ENCODE data around the gene KIAA1958.

Gene KIAA1958

DNA sequence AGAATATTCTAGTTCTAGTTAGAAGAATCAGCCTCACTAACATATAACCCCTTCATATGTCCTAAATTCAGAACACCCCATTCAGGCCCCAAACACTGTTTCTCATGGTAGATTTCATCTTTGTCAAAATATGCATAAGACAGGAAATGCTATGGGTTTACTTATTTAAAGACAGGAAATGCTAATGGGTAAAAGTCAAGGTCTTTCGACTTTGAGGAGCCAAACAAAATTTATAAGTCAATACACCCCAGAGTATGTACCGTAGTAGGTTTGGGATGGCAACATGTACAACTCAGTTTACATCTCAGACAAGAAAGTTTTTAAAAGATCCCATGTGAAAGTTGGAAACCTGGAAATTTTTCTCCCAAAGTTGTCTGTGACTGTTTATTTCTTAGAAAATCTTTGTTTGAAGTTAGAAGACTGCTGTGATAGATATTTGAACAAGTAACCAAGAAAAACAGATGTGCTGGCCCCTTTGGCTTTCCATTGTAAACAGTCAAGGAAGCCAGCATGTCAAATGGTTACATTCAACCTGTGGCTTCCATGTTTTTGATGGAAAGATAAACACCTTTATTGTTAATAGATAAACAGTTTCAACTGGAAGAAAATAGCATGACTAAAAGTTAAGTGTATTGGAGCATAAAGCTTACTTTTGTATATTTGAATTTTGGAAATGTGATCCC, 129.1 kb downstream of the KIAA1958 start:
- no peak for DNase-seq

- no peak for DNase-seq
Observed at GRCh38 chr9:112617371-112617770, 130.7 kb downstream of the KIAA1958 start.

DNA sequence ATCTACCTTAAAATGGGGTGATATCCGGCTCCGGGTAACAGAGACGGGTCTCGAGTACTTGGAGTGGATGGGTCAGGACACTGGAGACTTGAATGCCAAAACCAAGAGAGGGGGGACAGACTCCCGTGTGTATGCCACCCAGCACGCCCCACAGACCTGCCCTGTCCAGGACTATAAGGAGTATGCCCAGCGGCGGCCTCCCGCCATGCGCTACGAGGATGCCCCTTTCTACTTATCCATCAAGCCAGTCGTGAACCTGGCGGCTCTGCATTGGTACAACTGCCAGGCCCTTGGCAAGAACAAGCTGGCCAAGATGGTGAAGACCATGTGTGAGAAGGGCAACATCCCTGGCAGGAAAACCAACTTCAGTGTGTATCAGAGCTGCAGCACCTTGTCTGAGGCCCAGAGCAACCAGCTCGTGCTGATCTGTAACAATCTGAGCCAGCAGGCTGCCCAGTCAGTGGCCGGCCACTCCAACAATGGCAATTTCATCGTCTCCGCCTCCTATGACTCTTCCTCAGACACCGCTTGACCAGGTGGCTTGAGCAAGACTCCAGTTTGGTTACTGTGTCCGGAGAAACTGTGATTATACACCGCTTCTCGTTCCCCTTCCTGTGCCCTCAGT, 131.9 kb downstream of the KIAA1958 start:
- DNase-seq, result no peak

- DNase-seq, result no peak
Observed at GRCh38 chr9:112620388-112620787, 133.8 kb downstream of the KIAA1958 start.

DNA sequence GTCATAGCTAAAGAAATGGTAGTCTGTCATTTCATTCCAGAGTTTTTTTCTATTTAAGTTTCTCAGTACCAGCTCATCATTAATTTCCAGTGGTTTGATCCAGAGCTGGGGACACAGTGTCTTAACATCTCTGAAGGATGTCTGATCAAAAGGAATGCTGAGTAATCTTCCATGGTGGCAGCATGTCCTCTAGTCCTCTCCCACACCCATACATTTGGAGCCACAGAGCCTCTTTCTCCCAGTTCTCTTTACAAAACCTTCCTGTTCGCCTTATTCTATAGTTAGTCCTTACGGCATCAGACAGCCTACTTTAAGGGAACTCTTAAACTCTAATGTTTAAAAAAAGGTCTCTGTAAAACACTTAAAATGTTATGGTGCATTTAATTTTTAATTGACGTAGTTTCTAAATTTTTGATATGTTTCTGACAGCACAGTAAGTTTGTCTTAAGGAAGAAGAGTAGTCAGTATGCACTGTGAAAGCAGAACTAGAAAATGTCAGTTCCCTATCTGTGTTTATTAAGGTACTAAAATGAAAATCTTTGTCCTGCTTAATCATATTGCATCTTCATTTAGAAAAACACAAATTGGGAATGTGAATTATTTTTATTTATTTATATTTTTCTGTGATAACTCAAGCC, 134.5 kb downstream of the KIAA1958 start:
- no peak for DNase-seq

DNA sequence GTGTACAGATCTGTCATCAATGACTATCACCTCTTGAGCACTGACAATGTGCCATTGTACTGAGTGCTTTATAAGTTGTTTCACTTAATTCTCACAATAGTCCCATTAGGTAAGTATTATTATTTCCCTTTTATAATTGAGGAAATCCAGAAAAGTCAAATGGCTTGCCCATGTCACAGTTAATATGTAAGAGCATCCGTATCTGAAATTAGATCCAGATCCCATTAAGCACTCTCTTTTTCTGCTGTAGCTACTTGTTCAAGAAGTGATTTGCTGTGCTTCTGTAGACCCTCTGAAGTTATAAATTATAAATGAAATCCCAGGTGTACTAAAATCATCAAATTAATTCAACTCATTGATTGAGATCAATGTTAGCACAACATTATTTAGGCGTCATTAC, 136.6 kb downstream of the KIAA1958 start:
- no peak for DNase-seq

DNA sequence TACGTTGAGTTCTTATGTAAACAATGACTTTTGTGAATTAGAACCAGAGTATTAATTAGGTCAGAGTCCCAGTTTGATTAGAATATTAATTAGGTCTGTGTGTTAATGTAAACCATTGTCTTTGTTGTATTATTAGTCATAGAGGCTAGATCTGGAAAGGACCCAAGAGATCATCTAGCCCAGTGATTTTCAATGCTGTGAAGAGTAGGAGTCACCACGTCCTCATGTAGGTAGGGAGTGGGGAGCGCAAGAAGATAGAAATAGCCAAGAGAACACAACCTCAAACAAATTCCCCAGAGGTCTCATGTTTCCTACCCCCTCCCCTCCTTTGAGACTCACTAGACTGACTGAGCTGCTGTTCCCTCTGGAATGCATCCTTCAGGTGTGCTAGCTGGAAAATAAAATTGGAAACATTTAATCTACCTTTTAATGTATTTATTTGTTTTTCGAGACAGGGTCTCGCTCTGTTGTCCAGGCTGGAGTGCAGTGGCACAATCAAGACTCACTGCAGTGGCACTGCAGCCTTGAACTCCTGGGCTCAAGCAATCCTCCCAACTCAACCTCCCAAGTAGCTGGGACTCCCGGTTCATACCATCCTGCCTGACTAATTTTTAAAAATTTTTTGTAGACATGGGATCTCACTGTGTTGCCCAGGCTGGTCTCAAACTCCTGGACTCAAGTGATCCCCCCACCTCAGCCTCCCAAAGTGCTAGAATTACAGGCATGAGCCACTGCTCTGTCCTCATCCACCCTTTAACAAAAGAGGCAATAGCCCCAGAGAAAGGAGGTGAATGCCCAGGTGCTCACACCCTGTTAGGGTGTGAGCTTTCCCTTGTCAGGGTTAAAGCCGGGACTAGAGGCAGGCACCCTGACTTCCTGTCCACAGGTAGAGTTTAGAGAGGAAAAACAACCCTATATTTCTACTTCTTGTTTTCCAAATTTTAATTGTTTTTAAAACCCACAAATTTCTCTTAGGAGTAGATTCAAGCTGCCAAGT, 138.4 kb downstream of the KIAA1958 start:
- no peak for DNase-seq

DNA sequence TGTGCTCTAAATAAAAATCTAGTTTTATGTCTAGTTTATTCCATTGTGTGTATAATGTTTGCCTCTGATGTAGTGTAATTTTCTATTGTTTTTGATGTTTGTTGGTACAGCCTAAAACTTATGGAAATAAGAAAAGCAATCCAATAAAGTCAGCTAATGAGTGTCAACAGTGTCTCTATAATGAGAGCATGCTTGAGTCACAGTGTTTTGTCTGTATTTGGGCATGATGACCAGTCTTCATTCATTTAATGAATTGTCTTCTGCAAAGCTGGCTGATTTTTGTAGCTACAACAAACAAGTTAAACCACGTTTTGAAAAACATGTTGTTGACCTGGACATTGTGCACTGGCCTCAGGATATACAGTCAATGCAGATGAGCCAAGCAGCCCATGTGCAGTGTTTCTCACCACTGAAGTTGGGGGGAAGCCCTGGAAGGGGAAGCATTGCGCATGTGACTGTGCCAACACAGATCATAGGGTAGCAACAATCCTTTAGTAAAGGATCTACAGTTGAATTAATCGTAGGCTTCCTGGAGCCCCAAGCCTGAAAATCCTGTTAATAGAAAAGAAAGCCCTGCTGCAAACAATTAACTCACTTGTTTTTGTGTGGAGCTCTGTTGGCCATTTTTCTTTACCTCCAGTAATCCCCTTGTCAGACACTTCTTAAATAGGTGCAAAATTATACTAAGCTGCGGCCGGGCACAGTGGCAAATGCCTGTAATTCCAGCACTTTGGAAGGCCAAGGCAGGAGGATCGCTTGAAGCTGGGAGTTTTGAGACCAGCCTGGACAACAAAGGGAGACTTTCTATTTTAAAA, 143.3 kb downstream of the KIAA1958 start:
- no peak for DNase-seq

DNA sequence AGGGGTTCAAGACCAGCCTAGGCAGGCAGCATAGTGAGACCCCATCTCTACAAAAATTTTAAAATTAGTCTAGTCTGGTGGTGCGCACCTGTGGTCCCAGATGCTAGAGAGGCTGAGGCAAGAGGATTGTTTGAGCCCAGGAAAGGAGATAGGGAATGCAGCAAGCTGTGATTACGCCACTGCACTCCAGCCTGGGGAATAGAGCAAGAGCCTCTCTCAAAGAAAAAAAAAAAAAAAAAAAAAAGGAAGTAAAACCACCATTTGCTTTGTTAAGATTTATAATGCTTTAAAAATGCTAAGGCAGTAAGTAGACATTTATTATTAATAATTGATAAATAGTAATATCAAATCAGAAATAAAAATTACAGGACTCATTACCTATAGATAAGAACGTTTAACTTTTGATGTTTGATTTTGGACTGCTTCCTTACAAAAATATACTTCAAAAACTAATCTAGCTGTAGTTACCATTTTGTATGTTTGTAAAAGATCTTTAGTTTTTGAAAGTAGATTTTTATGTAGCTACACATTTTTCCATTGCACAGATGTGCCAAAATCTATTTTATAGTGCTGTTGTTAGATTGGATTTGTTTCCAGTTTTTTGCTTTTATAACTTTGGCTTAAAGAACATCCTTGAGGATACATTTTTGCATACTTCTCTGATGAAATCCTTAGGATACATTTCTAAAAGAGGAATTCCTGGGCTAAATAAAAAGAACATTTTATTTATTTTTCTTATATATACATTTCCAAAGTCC, 144.9 kb downstream of the KIAA1958 start:
- DNase-seq, result no peak

GRCh38 chr9:112640311-112640710, 153.7 kb downstream of the KIAA1958 start:
- DNase-seq, result no peak

- DNase-seq, result no peak
Observed at GRCh38 chr9:112642126-112642525, 155.5 kb downstream of the KIAA1958 start.

DNA sequence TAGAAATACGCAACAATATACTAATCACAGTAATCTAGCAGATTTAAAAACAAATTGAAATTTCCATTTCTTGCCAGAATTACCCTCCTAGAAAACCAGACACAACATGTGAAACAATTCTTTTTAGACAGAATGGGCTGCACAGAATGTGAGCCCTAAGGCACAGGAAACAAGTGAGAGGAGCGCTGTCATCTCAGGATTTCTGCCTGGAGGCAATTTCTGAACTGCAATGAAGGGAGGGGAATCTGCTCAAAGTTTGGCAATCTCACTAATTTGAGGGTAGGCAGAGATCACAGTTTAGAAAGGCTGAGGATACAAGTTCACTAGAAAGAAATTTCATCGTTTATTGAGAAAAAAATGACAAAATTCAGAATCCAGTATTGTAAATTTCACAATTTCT, 161.0 kb downstream of the KIAA1958 start:
- no peak for DNase-seq

DNA sequence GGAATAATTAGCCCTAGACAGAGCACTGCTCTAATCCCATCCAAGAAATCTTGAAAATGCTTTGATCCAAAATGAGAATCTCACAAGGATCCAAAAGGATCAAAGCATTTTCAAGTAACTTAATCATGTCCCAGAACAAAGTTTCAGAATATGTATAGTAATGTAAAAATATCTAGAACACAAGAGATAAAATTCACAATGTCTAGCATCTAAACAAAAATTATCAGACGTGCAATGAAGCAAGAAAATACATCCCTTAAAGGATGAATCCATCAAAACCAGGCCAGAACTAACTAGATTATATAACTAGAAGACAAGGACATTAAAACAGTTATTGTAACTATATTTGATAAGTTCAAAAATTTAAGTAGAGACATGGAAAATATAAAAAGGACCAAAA, 162.0 kb downstream of the KIAA1958 start:
- no peak for DNase-seq

DNA sequence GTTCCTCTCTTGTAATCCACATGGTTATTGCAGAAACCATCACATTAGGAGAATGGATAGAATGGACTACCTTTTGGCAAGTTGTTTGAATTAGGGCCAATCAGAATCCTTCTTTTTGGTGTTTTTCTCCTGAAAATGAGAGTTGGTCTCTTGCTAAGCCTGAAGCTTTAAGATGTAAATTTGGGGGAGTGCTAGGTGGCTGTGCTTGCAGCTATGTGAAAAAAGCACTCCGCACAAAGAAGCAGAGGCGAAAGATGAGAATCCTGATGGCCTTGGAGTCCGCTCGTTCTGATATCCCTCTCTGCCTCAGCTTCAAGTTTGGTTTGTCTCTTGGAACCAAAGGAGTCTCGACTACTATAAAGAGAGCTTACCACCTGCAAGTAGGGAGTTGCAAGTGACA, 167.7 kb downstream of the KIAA1958 start:
- DNase-seq, result no peak

DNA sequence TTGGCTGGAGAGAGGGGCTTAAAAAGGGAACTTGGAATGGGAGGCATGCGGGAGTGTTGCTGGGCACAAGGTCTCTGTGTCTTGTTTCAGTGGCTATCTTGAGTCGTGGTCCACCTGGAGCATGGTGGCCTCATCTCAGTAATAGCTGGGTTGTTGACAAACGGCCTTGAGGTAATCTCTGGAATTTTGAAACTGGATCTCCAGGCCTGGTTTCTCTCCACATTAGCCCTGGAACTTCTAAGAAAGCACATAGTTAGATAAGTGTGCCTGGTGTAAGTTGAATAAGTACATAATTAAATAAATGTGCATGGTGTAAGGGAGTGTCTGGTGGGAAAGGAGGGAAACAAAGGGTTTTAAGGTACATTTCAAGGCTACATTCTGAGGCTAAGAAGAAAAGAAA, 169.0 kb downstream of the KIAA1958 start:
- DNase-seq, result no peak

DNA sequence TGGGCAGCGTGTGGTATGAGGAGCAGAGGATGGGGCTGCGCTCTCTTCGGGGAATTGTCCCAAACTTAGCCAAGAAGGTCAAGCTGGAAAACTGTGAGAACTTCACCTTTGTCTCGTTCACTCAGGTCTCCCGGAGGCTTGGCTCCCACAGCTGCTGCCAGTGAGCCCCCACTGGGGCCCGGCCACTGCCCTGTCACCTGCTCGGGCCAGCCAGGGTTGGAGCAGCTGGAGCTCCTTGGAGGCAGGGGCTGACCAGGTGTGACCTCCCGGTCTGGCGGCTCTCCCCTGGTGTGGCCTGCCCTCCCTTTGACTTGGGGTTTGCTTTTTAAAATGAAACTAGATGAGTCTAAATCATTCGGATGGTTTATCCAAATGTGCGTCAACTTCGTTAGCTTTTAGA, 173.3 kb downstream of the KIAA1958 start:
- DNase-seq, result no peak

DNA sequence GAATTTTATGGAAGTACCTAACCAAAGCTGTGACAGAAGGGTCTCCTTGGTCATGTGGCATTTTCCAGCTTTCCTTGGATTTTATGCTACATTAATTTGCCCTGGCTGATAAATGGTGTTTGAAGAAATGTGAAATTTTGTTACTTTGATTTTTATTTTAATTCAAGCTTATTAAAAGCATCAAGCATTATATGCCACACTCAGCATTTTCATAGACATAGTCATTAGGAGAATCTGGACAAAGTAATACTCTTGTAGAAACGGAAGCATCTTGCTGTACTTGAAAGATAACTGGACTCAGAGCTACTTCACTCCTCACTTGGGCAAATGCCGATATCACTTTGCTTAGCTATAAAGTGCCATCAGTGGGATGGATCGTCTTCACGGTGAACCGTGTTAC, 177.1 kb downstream of the KIAA1958 start:
- no peak for DNase-seq

- DNase-seq, result no peak
Observed at GRCh38 chr9:112664531-112664930, 177.9 kb downstream of the KIAA1958 start.

- DNase-seq, result no peak
Observed at GRCh38 chr9:112665347-112665746, 178.7 kb downstream of the KIAA1958 start.

- DNase-seq, result no peak
Observed at GRCh38 chr9:112669326-112669725, 182.7 kb downstream of the KIAA1958 start.

GRCh38 chr9:112670991-112671625, 184.5 kb downstream of the KIAA1958 start:
- DNase-seq, result no peak

Measured in stimulated activated CD4-positive, alpha-beta T cell treated with anti-CD3 and anti-CD28 coated beads, Interleukin-4, amount 100 ng/mL, for 1 hour (primary cell).